GM12878 (cell line): ENCODE data around the gene KRTAP19-4. TPM values are rescaled to one million over a fixed set of nuclear protein-coding genes. Genes with fewer than 3 reads are reported as not detected.

ENCODE experiments used
- ATAC-seq: fragments of 200-7000 bp; cut with Tn5 transposase; 3 replicates; pipeline ENCODE4 v1.9.1; 2020; ENCODE audit warnings: mild to moderate bottlenecking, moderate library complexity
- BruUV-seq: library from RNA; stranded (reverse); fragments of 400-500 nt; replicated peaks from 2 replicates; lab custom pipeline; 2021; lab: Mats Ljungman, UMichigan
- CTCF ChIA-PET: fragments of 300-600 bp; sonication (Branson Sonifier 250); formaldehyde crosslinking; extraction: SDS; loops from one replicate; lab custom pipeline; 2021; ENCODE audit warnings: inconsistent platforms; lab: Yijun Ruan, JAX
- POLR2A ChIA-PET: fragments of 350-600 bp; formaldehyde crosslinking; extraction: SDS; loops from one replicate; lab custom pipeline; 2021; ENCODE audit warnings: inconsistent platforms; lab: Charles Lee
- RAD21 ChIA-PET: fragments of 300-600 bp; sonication (Branson Sonifier 250); formaldehyde crosslinking; loops from one replicate; lab custom pipeline; 2023; ENCODE audit warnings: antibody characterized with exemption; ENCODE audit not compliant: unreplicated experiment; lab: Charles Lee
- SMC1A ChIA-PET: fragments of 300-600 bp; sonication (Branson Sonifier 250); formaldehyde crosslinking; loops from one replicate; lab custom pipeline; 2023; ENCODE audit not compliant: unreplicated experiment, uncharacterized antibody; lab: Charles Lee
- DNase-seq: peaks from one replicate; pipeline ENCODE4 v3.0.0-alpha.2; 2011; ENCODE audit warnings: low read depth, low spot score
- FAIRE-seq: peaks from 3 replicates; lab custom pipeline; 2011; peaks lifted over from hg19 to GRCh38; lab: Jason Lieb, UNC
- H2AFZ ChIP-seq: 2 replicates; pipeline ENCODE4 v1.6.0; 2011; ENCODE audit warnings: low read depth, low read length, control low read depth; ENCODE audit not compliant: control insufficient read depth
- H3K27ac ChIP-seq: 2 replicates; pipeline ENCODE4 v1.5.1; 2011; ENCODE audit warnings: control low read depth; ENCODE audit not compliant: control insufficient read depth, insufficient read depth
- H3K27me3 ChIP-seq, 2 experiments: replicated peaks in 1 of 2; 2 replicates each; pipeline versions ENCODE4 v1.6.0 to v1.6.1; 2011; ENCODE audit warnings: low read length in 1 of 2; ENCODE audit not compliant: control insufficient read depth in 2 of 2, insufficient read depth in 2 of 2
- H3K36me3 ChIP-seq, 2 experiments: 2 replicates each; pipeline ENCODE4 v1.5.1; 2011; ENCODE audit warnings: low read length in 1 of 2; ENCODE audit not compliant: control insufficient read depth in 2 of 2, insufficient read depth in 2 of 2
- H3K4me1 ChIP-seq: 2 replicates; pipeline ENCODE4 v1.6.1; 2011; ENCODE audit warnings: mild to moderate bottlenecking, low read length, moderate library complexity, mixed read lengths; ENCODE audit not compliant: control insufficient read depth, insufficient read depth
- H3K4me2 ChIP-seq: 2 replicates; pipeline ENCODE4 v1.6.0; 2011; ENCODE audit warnings: control low read depth; ENCODE audit not compliant: control insufficient read depth, insufficient read depth
- H3K4me3 ChIP-seq: fragments of 200-600 bp; sonication (generic); 2 replicates; pipeline ENCODE4 v1.5.1; 2016
- H3K79me2 ChIP-seq: 2 replicates; pipeline ENCODE4 v1.6.0; 2011; ENCODE audit warnings: low read length; ENCODE audit not compliant: control insufficient read depth, insufficient read depth
- H3K9ac ChIP-seq: 2 replicates; pipeline ENCODE4 v1.8.0; 2011; ENCODE audit warnings: low read length, control low read depth, mixed read lengths; ENCODE audit not compliant: control insufficient read depth, insufficient read depth
- H3K9me3 ChIP-seq: replicated peaks from 3 replicates; pipeline ENCODE4 v1.5.1; 2011; ENCODE audit warnings: mild to moderate bottlenecking, low read length; ENCODE audit not compliant: control insufficient read depth, insufficient read depth
- H4K20me1 ChIP-seq: 2 replicates; pipeline ENCODE4 v1.6.0; 2011; ENCODE audit not compliant: control insufficient read depth, insufficient read depth
- E4F1 ChIP-seq: fragments of 450-650 bp; IDR thresholded peaks from 2 replicates; pipeline ENCODE4 v1.6.1; 2018; ENCODE audit warnings: borderline replicate concordance, mild to moderate bottlenecking; ENCODE audit not compliant: partially characterized antibody
- ESRRA ChIP-seq: IDR thresholded peaks from 2 replicates; pipeline ENCODE4 v1.6.1; 2012; ENCODE audit warnings: mild to moderate bottlenecking, low read length, improper control_type of control experiment
- IRF3 ChIP-seq: fragments of 450-650 bp; IDR thresholded peaks from 2 replicates; pipeline ENCODE4 v1.6.1; 2014; ENCODE audit warnings: mild to moderate bottlenecking
- SUZ12 ChIP-seq: fragments of 200-600 bp; sonication (generic); IDR thresholded peaks from one replicate; pipeline ENCODE4 v1.6.1; 2018; ENCODE audit warnings: antibody characterized with exemption, mild to moderate bottlenecking; ENCODE audit not compliant: unreplicated experiment
- TAF1 ChIP-seq: IDR thresholded peaks from 2 replicates; pipeline ENCODE4 v1.6.1; 2011; ENCODE audit warnings: mild to moderate bottlenecking, low read depth, low read length, borderline replicate concordance
- USF1 ChIP-seq: IDR thresholded peaks from 2 replicates; pipeline ENCODE4 v1.6.1; 2011; ENCODE audit warnings: borderline replicate concordance, low read depth, mild to moderate bottlenecking, moderate library complexity, mixed read lengths, low read length; ENCODE audit not compliant: insufficient read depth; ENCODE audit errors: extremely low read length
- USF2 ChIP-seq: IDR thresholded peaks from 2 replicates; pipeline ENCODE4 v1.6.1; 2011; ENCODE audit warnings: low read depth, low read length, improper control_type of control experiment, borderline replicate concordance
- YBX1 ChIP-seq: fragments of 450-650 bp; IDR thresholded peaks from 2 replicates; pipeline ENCODE4 v1.6.1; 2016; ENCODE audit warnings: antibody characterized with exemption
- ZBED1 ChIP-seq: IDR thresholded peaks from 2 replicates; pipeline ENCODE4 v1.6.1; 2016; ENCODE audit warnings: borderline replicate concordance
- ZNF592 ChIP-seq: fragments of 450-650 bp; IDR thresholded peaks from 2 replicates; pipeline ENCODE4 v1.6.1; 2017; ENCODE audit warnings: mild to moderate bottlenecking, moderate library complexity
- WGBS: methylation state at CpG from one replicate; pipeline ENCODE4 v1.1.6; 2016; ENCODE audit warnings: low lambda C conversion rate; ENCODE audit not compliant: insufficient replicate concordance, insufficient coverage; ENCODE audit errors: missing lambda C conversion rate; 5-methylcytosine and 5-hydroxymethylcytosine counted together
- in situ Hi-C: fragments of 300-500 bp; cut with MboI; formaldehyde crosslinking; loops from 9 replicates; pipeline ENCODE4 v1.14.3; 2018; ENCODE audit warnings: mixed read lengths
- intact Hi-C: fragments of 100-400 bp; cut with micrococcal nuclease; formaldehyde crosslinking; loops from one replicate; pipeline ENCODE4 v1.14.2; 2022; ENCODE audit not compliant: unreplicated experiment
- polyA plus RNA-seq, 11 experiments: library from polyadenylated mRNA; depleted of rRNA in 4 of 11; unstranded in 6 of 11; stranded (reverse) in 5 of 11; fragments of >200 nt; fragmentation: Nextera tagmentation in 4 of 11; fragmentation: Illumina TruSeq in 1 of 11; extraction: Ambion mirVana in 4 of 11; extraction: Trizol in 1 of 11; gene quantifications; 1 replicate in 1 of 11; 2 replicates in 10 of 11; pipeline versions ENCODE4 v1.2.1 to v1.2.3, GENCODE V29; 2011 to 2016; ENCODE audit warnings: inconsistent platforms in 2 of 11, missing spikeins in 2 of 11, low read depth in 1 of 11
- total RNA-seq, 4 experiments: library from RNA; depleted of rRNA in 3 of 4; stranded (reverse); fragments of >200 nt in 3 of 4; fragmentation: Illumina TruSeq in 1 of 4; extraction: Trizol in 1 of 4; gene quantifications; 2 replicates each; pipeline versions ENCODE4 v1.2.1 to v1.2.3, GENCODE V29; 2013 to 2021

KRTAP19-4 gene
- total and polyA plus RNA-seq, 10 of the 15 experiments (the other 5 are each of a cell fraction or from before 2014, with no cell fraction given) = not detected

- Histone ChIP-seq H3K27me3 (no peaks in the 10 kb centered on the region), H4K20me1 (no peaks in the 10 kb centered on the region), H3K79me2 (no peaks in the 10 kb centered on the region), H3K9ac (no peak overlapping the region), H3K4me3 (no peak overlapping the region), H3K4me1 (no peaks in the 10 kb centered on the region), H3K27ac (no peak overlapping the region), H3K36me3 (no peaks in the 10 kb centered on the region), H3K4me2 (no peak overlapping the region), H2AFZ (no peak overlapping the region), H3K9me3 (no peaks in the 10 kb centered on the region)
- CTCF ChIA-PET = no interaction called here
- BruUV-seq = no TSS peak
- POLR2A ChIA-PET = no interaction called here
- intact Hi-C loops = no loop called here
- SMC1A ChIA-PET = no interaction called here
- ATAC-seq (no peak), DNase-seq (no peak), FAIRE-seq (no peak)
- WGBS = 13% methylated on average over 6 of the region's 6 CpGs
- RAD21 ChIA-PET = no interaction called here
- in situ Hi-C loops = no loop called here
- TF ChIP-seq E4F1 = no peak
- no peak for TF ChIP-seq ZBED1
- no peak for TF ChIP-seq TAF1
- no peak for TF ChIP-seq ZNF592
- TF ChIP-seq ESRRA = no peak
- no peak for TF ChIP-seq USF1
- TF ChIP-seq IRF3 = no peak
- no peak for TF ChIP-seq SUZ12
- no peak for TF ChIP-seq YBX1
- no peak for TF ChIP-seq USF2
Observed at GRCh38 chr21:30468900-30469714, 27.9 kb downstream of the KRTAP19-4 start.
